NCI-H2227 (cell line): ENCODE data around the gene ZDHHC11B.
"Not testable (repeated sequence)": the region's sequence is repeated elsewhere in the genome, so short reads cannot be mapped to it uniquely, and the experiment has no call there.

ENCODE experiments used
- DNase-seq: peaks from one replicate; lab custom pipeline; 2025; ENCODE audit not compliant: unreplicated experiment; lab: John Stamatoyannopoulos, UW

The ZDHHC11B gene

GRCh38 chr5:756865-757345 lies 27.6 kb downstream of the ZDHHC11B start:
- DNase-seq: no peak

GRCh38 chr5:756171-756570 lies 28.4 kb downstream of the ZDHHC11B start:
- no peak for DNase-seq

GRCh38 chr5:754143-754632 lies 30.3 kb downstream of the ZDHHC11B start:
- DNase-seq: not testable (repeated sequence)

GRCh38 chr5:753567-754142 lies 30.9 kb downstream of the ZDHHC11B start:
- DNase-seq: not testable (repeated sequence)

- DNase-seq: not testable (repeated sequence)
Observed at GRCh38 chr5:752532-753115, 31.9 kb downstream of the ZDHHC11B start.

GRCh38 chr5:751992-752391 lies 32.5 kb downstream of the ZDHHC11B start:
- not testable (repeated sequence) for DNase-seq

GRCh38 chr5:751496-751895 lies 33.0 kb downstream of the ZDHHC11B start:
- no peak for DNase-seq

GRCh38 chr5:750226-750625 lies 34.3 kb downstream of the ZDHHC11B start:
- DNase-seq: not testable (repeated sequence)

GRCh38 chr5:749101-749670 lies 35.3 kb downstream of the ZDHHC11B start:
- no peak for DNase-seq

- not testable (repeated sequence) for DNase-seq
Observed at GRCh38 chr5:748011-748980, 36.2 kb downstream of the ZDHHC11B start.

GRCh38 chr5:747303-747844 lies 37.2 kb downstream of the ZDHHC11B start:
- DNase-seq: not testable (repeated sequence)

GRCh38 chr5:746258-746761 lies 38.2 kb downstream of the ZDHHC11B start:
- DNase-seq: no peak

- not testable (repeated sequence) for DNase-seq
Observed at GRCh38 chr5:745272-746142, 39.0 kb downstream of the ZDHHC11B start.

- DNase-seq: not testable (repeated sequence)
Observed at GRCh38 chr5:743696-744404, 40.7 kb downstream of the ZDHHC11B start.

- not testable (repeated sequence) for DNase-seq
Observed at GRCh38 chr5:742276-742675, 42.3 kb downstream of the ZDHHC11B start.

- DNase-seq: not testable (repeated sequence)
Observed at GRCh38 chr5:734145-734544, 50.4 kb downstream of the ZDHHC11B start.

GRCh38 chr5:732754-733454 lies 51.6 kb downstream of the ZDHHC11B start:
- DNase-seq: not testable (repeated sequence)

- not testable (repeated sequence) for DNase-seq
Observed at GRCh38 chr5:729225-729624, 55.3 kb downstream of the ZDHHC11B start.
